ENCODE data around the gene XPO4. TPM values are rescaled to one million over a fixed set of nuclear protein-coding genes. Genes with fewer than 3 reads are reported as not detected.
A peak's percentile ranks its signal among the peaks of the same experiment; 100 is the strongest.
"Not testable (repeated sequence)": the region's sequence is repeated elsewhere in the genome, so short reads cannot be mapped to it uniquely, and the experiment has no call there.

XPO4 gene
- total RNA-seq, result 10 to 100 TPM; 27.6 to 31.4 TPM
- polyA plus RNA-seq (ENCODE audit: insufficient read depth, low read depth, low replicate concordance), result 13.0 TPM
- long read RNA-seq, donor 1, result 0 reads
- long read RNA-seq, donor 2, result 0 reads

DNA sequence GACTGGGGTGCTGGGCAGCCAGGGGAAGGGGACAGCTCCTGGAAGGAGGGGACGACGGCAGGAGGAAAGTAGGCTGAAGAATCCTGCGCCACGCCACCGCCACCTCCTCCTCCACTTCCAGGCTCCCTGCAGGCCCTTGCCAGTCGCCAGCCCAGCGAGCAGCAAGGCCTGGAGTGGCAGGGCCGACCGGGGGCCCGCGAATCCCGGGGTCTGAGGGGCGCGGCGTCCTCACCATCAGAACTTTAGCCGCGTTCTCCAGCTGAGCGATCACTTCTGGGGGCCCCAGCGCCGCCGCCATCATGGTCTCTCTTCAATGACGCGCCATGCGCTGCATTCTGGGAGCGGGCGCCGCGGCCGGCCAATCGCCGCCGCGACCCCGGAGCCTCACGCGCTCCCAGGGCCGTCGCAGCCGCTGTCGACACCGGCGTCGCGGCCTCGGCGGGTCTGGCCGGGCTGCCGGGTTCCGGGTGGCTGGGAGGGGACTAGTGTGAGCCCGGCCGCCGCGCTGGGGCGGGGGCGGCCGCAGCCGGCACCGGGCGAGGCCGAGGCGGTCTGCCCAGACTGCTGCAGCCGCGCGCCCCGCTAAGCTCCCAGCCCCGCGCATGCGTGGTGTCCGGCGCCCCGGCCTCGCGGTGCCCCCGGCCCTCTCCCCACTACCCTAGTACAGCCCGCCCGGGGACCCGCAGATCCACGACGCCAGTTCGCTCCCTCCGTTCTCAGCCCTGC lies at the start of gene XPO4:
Gene XPO4, minus strand, starts transcription at position 309 of the 726 bp plus-strand sequence. Its CDS starts 8 bp downstream, at position 301.
- intact Hi-C loops (cut with DNase I; ENCODE audit: low total_unique reads), result no loop called here
- H3K4me1 ChIP-seq, result no peaks in the 10 kb centered on the region
- 1% methylated on average over 14 to 68 of the region's 81 CpGs for WGBS, 2 donors
- H3K36me3 ChIP-seq (ENCODE audit: low read depth, missing control alignments), result no peaks in the 10 kb centered on the region
- TF ChIP-seq, protein P1, sequence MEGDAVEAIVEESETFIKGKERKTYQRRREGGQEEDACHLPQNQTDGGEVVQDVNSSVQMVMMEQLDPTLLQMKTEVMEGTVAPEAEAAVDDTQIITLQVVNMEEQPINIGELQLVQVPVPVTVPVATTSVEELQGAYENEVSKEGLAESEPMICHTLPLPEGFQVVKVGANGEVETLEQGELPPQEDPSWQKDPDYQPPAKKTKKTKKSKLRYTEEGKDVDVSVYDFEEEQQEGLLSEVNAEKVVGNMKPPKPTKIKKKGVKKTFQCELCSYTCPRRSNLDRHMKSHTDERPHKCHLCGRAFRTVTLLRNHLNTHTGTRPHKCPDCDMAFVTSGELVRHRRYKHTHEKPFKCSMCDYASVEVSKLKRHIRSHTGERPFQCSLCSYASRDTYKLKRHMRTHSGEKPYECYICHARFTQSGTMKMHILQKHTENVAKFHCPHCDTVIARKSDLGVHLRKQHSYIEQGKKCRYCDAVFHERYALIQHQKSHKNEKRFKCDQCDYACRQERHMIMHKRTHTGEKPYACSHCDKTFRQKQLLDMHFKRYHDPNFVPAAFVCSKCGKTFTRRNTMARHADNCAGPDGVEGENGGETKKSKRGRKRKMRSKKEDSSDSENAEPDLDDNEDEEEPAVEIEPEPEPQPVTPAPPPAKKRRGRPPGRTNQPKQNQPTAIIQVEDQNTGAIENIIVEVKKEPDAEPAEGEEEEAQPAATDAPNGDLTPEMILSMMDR (IDR thresholded peaks at IDR 0.05), result no peak
- no peak for TF ChIP-seq POLR2A (IDR thresholded peaks at IDR 0.05)
- DNase-seq, result peak; percentile 85
- peak within 1 kb of the TSS; percentile 83 to 97 for H3K4me3 ChIP-seq
- no peaks in the 10 kb centered on the region for H3K9me3 ChIP-seq
- H3K27ac ChIP-seq, result peak within 1 kb of the TSS; percentile 89 to 91
- no peaks in the 10 kb centered on the region for H3K27me3 ChIP-seq

DNA sequence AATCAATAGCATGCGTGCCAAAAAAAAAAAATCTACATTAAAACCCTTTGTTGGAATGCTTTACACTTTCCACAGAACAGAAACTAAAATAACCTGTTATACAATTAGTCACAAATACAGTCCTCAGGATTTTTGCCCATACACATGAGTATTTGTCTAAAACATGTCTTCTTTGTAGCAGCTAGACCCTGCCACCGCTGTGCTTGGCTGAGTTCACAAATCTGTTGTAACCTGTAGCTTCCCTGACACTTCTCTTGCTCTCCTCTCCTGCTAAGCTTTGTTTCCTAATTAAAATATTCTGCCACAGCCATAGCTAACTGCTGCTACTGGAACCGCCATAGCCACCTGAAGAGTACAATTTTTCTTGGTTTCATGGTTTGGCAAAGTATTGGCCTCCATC lies 45.5 kb upstream of the XPO4 start:
- not testable (repeated sequence) for H3K4me3 ChIP-seq; H3K36me3 ChIP-seq (ENCODE audit: low read depth, missing control alignments); H3K4me1 ChIP-seq; H3K9me3 ChIP-seq; H3K27ac ChIP-seq; DNase-seq; H3K27me3 ChIP-seq
- intact Hi-C loops (cut with DNase I; ENCODE audit: low total_unique reads), result loop anchor here (10.0 kb wide), 1 partner anchor 187 kb away; no protein-coding TSS in a partner anchor
- 84 to 87% methylated on average over 3 of the region's 3 CpGs for WGBS, 2 donors

DNA sequence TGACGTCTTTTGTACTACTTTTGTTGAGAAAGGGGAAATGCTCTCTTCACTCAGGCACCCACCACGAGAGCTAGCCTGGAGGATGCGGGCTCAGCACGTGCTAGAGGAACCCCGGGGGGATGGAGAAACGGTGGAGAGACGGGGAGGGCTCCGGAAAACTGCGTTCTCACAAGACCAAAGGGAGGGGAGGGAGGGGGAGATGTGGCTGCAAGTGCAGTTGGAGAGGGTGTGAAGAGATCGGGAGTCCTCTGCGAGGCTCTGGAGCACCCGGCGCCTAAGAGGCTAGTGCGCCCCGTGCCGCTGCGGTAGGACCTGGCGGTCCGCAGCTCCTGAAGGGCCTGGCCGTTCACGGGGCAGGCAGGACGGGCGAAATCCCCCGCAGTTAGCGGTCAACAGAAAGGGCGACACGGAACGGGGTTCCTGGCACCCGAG lies 43.4 kb upstream of the XPO4 start:
- H3K27me3 ChIP-seq, result no peaks in the 10 kb centered on the region
- TF ChIP-seq, protein P1 (IDR thresholded peaks at IDR 0.05), result no peak
- DNase-seq, result no peak
- H3K27ac ChIP-seq, result no peak overlapping the region
- WGBS, 2 donors, result 6 to 7% methylated on average over 24 to 29 of the region's 29 CpGs
- H3K4me1 ChIP-seq, result no peaks in the 10 kb centered on the region
- intact Hi-C loops (cut with DNase I; ENCODE audit: low total_unique reads), result loop anchor here (10.0 kb wide), 1 partner anchor 189 kb away; no protein-coding TSS in a partner anchor
- H3K4me3 ChIP-seq, result peak overlapping the region in 1 of 2 donors; percentile 31
- no peaks in the 10 kb centered on the region for H3K36me3 ChIP-seq (ENCODE audit: low read depth, missing control alignments)
- no peaks in the 10 kb centered on the region for H3K9me3 ChIP-seq

DNA sequence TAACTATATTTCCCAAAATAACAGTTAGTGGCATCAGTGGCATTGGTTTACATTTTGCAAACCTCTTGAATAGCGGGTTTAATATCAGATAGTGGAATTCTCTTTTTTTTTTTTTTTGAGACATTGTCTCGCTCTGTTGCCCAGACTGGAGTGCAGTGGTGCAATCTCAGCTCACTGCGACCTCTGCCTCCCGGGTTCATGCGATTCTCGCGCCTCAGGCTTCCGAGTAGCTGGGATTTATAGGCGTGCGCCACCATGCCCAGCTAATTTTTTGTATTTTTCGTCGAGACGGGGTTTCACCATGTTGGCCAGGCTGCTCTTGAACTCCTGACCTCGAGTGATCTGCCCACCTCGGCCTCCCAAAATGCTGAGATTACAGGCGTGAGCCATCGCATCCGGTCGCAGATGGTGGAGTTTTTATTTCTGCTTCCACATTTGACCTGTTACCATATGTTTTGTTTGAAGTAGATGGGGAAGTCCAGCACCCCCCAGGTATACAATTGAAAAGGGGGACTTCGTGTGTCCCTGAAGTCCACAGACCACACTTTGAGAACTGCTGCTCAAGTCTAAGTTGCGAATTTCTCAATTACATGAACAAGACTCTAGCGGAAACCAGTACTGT lies 40.5 kb upstream of the XPO4 start:
- TF ChIP-seq, protein P1 (IDR thresholded peaks at IDR 0.05), result no peak
- TF ChIP-seq POLR2A (IDR thresholded peaks at IDR 0.05), result no peak
- no peak overlapping the region for H3K4me3 ChIP-seq
- H3K9me3 ChIP-seq, result no peaks in the 10 kb centered on the region
- no peaks in the 10 kb centered on the region for H3K36me3 ChIP-seq (ENCODE audit: low read depth, missing control alignments)
- no peaks in the 10 kb centered on the region for H3K27me3 ChIP-seq
- WGBS, 2 donors, result 50 to 67% methylated on average over 22 of the region's 22 CpGs
- H3K4me1 ChIP-seq, result no peaks in the 10 kb centered on the region
- H3K27ac ChIP-seq, result no peak overlapping the region
- intact Hi-C loops (cut with DNase I; ENCODE audit: low total_unique reads), result loop anchor here (10.0 kb wide), 1 partner anchor 192 kb away; no protein-coding TSS in a partner anchor
- DNase-seq, result no peak

DNA sequence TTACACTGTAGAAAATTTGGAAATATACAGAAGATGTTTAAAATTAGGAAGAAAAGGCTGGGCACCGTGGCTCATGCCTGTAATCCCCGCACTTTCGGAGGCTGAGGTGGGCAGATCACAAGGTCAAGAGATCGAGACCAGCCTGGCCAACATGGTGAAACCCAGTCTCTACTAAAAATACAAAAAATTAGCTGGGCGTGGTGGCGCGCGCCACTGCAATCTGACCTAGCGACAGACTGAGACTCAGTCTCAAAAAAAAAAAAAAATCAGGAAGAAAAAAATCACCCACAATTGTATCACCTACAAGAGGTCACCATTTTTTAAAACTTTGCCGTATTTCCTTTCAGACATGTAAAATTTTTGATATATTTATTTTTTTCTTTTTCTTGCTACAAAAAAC lies 38.0 kb upstream of the XPO4 start:
- H3K4me1 ChIP-seq; H3K4me3 ChIP-seq; H3K9me3 ChIP-seq; H3K27me3 ChIP-seq; H3K36me3 ChIP-seq (ENCODE audit: low read depth, missing control alignments); DNase-seq; H3K27ac ChIP-seq: not testable (repeated sequence)
- intact Hi-C loops (cut with DNase I; ENCODE audit: low total_unique reads), result loop anchor here (10.0 kb wide), 1 partner anchor 194 kb away; no protein-coding TSS in a partner anchor
- 91 to 93% methylated on average over 10 of the region's 10 CpGs for WGBS, 2 donors
